Skin epidermis (tissue), 12 donors: ENCODE data around the gene LPP.

ENCODE experiments used
- H3K27ac ChIP-seq, 21 experiments: fragments of 200-600 bp; sonication (generic) in 11 of 21; one replicate each; pipeline ENCODE4 v1.5.0; 2020; ENCODE audit warnings: mild to moderate bottlenecking in 3 of 21, inconsistent platforms in 2 of 21, moderate library complexity in 2 of 21
- H3K4me3 ChIP-seq, 7 experiments: fragments of 200-600 bp; sonication (generic) in 2 of 7; one replicate each; pipeline ENCODE4 v1.5.0; 2020; ENCODE audit warnings: inconsistent platforms in 2 of 7, mild to moderate bottlenecking in 2 of 7, moderate library complexity in 1 of 7

The LPP gene

DNA sequence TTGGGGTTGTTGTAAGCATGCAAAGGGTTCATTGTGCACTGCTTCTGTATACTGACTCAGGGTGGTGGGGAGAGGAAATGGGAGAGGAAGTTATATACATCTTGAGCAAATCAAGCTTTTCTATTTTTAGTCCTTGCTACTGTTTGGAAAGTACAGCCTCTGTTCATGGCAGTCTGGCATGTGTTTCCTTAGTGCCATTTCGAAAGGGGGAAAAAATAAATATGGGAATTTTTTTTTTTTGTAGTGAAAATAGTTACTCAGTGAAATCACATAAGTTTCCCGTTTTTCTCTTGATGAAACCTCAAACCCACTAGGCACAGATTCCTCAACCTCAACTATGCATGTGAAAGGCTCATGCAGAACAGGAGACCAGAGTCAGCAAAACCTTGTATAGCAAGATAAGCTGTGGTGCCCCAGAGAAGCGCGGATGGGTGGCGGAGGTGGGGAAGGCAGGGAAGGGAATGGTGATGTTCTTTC, 353.3 kb downstream of the LPP start:
- no peak overlapping the region for H3K4me3 ChIP-seq
- H3K27ac ChIP-seq: peak overlapping the region in 4 of 21 experiments; percentile 30 to 38 (median 32)

DNA sequence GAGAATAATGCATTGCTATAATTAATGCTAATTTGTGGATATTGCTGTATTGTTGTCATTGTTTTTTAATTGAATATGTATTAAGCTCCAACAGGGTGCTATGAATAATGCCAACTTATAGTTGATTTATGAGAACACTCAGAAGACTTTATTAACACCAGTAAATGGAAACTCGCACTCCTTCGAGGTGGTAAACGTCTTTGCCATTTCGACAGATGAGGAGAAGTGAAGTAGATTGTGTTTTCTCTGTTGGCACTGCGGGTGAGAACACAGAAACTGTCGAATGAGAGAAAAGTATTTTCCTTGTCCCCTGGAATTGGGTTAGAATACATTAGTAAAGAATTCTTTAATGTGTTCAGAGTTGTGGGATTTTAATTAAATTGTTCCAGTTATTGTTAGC, 354.5 kb downstream of the LPP start:
- H3K27ac ChIP-seq: no peak overlapping the region
- no peak overlapping the region for H3K4me3 ChIP-seq

DNA sequence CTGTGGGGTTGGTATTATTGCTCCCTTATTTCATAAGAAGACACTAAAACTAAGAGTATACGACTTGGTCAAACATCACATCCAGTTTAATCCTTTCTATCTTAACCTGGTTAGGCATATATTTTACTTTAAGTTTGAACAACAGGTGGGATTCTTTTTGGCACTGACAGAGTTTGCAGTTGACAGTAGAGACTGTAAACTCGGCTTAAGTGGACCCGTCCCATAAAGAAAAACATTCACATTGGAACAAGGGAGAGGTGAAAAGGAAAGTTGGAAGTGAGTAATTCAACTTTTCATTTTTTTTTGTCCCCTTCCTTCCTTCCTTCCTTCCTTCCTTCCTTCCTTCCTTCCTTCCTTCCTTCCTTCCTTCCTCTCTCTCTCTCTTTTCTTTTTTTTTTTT, 355.4 kb downstream of the LPP start:
- Histone ChIP-seq H3K4me3 (no peak overlapping the region), H3K27ac (no peak overlapping the region)

DNA sequence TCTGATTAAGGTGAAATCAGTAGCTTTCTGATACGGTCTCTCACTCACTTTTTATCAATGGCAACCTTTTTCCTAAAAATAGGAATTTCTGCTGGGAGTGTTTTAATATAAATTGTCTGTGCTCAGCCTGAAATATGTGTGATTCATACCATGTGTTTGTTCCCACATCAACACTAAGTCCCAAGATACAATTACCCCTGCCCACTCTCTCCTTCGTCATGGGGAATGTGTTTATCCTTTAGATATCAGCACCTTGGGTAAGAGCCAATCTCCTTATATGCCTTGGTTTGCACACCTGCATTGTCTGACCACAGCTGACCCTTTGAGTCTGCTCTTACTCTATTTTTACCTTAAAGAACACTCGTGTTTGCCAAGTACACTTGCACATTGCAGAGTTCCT, 356.4 kb downstream of the LPP start:
- no peak overlapping the region for H3K4me3 ChIP-seq
- H3K27ac ChIP-seq: no peak overlapping the region

DNA sequence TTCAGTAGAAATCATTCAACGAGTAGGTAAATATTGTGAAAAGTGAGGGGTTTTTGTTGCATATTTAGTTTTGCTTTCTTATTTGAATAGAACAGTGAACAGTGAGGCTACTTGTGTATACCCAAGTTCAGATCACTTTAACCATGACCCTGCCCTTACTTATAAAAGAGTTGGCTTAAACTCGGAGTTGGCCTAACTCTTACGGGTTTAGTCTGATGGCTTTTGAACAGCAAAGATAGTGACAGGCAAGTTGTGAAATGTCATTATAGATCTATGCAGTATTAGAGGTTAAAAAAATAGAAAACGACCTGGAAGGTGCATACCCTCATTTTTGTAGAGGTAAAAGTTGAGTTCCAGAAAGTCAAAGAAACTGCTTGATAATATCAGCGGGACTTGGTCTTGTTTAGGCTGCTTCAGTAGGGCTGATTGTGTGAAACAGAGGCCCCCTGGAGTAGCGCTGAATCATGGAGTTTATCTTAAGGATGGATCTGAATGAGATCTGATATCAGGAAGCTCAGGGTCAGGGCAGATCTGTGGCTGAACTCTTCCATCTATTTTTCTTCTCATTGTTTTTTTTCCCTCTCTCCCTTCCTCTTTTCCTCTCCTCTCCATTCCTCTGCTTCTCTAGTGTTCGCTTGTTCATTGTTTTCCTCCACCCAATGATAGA, 359.8 kb downstream of the LPP start:
- Histone ChIP-seq H3K4me3 (no peak overlapping the region), H3K27ac (no peak overlapping the region)

DNA sequence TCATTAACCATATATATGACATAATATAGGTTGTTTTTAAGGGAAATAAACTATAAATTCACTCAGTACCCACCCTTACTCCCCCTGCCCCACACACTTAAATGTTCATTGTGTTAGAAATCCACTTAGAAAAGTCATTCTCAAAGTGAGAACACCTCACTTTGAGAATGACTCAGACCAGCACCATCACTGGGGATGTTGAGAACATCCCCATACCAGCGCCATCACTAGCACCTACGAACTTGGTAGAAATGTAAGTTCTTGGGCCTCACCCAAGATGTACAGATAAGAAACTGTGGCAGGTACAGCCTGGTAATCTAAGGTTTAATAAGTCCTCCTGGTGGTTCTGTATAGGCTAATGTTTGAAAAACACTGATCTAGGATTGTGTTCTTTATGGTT, 362.6 kb downstream of the LPP start:
- H3K4me3 ChIP-seq: no peak overlapping the region
- no peak overlapping the region for H3K27ac ChIP-seq

DNA sequence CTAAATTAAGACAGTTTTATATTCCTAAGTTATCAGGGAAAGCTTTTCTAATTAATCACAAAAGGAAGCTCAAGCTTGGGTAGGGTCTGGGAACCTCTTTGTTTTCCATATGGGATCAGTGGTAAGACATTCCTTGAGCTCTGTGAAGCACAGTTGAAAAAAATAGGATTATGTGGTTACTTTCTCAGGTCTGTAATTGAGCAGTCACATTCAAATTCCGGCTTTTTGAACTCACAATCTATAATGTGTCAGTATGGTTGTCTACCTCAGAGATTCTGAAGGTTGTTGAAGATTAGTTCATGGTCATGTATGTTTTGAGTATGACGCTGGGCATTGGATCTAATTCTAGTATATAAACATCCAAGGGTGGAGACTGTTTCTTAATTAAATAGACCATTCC, 364.5 kb downstream of the LPP start:
- no peak overlapping the region for H3K4me3 ChIP-seq
- H3K27ac ChIP-seq: no peak overlapping the region

DNA sequence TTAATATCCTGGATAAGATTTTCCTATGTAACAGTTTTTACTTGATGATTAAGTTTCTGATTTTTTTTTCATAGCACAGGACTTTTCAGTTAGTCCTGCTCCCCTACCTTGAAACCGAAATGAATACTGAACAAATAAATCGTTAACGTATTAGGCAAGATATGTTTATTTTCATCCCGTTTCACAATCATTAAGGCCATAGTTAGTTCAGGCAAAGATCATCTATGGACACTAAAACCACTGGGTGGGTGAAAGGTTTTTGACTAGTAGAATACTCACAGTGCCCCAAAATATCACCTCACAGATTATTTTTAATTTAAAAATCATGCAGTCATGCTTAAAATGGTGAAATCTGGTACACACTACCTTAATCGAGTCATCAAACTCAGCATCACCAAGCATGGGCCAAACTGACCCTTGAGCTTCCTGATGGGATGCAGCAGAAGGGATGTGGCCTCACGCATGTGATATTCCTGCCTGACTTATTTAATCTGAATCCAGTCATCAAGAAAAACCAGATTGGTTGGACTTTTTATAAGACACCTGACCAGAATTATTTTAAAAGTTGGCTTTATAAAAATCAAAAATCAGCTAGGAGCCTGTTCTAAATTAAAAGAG, 365.0 kb downstream of the LPP start:
- no peak overlapping the region for H3K27ac ChIP-seq
- H3K4me3 ChIP-seq: no peak overlapping the region

DNA sequence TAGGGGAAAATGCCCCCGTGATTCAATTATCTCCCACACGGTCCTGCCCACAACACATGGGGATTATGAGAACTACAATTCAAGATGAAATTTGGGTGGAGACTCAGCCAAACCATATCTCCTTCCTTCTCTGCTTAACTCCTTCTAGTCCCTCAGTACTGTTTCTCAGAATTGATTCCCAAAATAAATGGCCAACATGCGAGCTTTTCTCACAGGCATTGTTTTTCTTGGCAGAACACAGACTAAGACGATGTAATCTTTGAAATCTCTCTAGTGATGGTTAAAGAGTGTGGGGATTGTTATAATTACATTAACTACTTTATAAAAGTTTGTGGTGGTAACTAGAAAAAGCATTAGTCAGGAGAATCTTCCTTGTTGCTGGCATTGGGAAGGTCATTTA, 366.5 kb downstream of the LPP start:
- Histone ChIP-seq H3K4me3 (no peak overlapping the region), H3K27ac (no peak overlapping the region)

DNA sequence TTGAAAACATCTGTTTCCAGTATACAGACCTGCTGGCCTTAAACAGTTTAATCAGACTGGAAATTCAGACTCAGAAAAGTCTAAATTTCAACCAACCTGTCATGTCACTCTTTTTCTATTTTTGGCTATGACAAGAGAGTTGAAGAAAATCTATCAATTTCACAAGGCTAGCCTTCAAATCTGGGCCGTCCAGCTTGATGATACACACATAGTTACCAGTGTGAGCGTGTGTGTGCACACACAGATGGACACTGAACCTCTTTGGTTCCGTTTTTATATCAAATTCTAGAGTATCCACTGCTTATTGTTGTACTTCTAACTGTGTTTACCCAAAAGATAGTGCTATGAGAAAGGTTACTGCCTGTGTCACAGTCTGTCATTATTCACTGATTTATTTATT, 368.2 kb downstream of the LPP start:
- Histone ChIP-seq H3K4me3 (no peak overlapping the region), H3K27ac (no peak overlapping the region)

DNA sequence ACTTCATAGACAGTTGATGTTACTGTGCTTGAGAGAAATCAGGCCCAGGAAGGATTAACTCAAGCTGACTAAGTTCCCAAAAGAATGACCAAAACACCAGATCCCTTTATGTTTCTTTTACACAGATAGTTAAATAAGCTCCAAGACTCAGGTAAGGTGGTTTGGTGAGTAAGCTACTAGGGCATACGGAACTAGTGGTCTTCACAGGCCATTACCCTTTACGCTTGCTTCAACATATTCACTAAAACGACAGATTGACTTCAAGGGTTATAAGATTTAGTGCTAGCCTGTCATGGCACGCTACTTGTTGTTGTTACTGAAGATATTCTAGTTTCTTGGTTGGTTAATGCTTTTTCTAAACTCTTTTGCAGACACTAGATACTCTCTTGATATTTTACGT, 369.3 kb downstream of the LPP start:
- Histone ChIP-seq H3K27ac (no peak overlapping the region), H3K4me3 (no peak overlapping the region)

DNA sequence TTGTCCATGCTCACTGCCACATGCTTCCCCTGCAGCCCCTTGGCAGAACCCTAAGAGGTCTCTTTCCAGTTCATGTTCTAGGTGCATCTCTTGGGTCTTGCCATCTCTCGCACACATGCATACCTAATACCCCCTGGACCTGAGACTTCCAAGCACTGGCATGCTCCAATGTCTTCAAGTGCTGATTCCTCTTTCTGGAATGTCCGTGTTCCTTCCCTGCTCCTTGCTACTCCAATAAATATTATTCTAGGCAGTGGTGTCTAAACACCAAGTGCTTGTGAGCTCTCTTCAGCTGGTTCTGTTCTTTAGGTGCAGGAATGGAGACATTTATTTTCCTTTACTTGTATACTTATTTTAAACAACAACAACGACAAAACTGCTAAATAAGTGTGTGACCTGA, 370.1 kb downstream of the LPP start:
- H3K27ac ChIP-seq: no peak overlapping the region
- H3K4me3 ChIP-seq: no peak overlapping the region

DNA sequence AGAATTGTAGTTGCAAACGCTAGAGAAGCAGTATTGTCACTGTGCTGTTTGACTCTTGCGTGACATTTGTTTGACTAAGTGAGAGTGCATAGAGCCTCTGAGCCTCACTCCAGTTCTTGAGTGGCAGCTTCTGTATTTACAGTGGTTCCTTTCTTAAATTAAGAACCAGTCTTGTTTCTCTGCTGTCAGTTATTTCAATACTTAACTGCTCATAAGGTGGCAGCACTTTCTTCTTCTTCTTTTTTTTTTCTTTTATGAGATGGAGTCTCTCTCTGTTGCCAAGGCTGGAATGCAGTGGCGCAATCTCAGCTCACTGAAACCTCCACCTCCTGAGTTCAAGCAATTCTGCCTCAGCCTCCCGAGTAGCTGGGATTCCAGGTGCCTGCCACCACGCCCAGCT, 372.1 kb downstream of the LPP start:
- Histone ChIP-seq H3K4me3 (no peak overlapping the region), H3K27ac (no peak overlapping the region)

DNA sequence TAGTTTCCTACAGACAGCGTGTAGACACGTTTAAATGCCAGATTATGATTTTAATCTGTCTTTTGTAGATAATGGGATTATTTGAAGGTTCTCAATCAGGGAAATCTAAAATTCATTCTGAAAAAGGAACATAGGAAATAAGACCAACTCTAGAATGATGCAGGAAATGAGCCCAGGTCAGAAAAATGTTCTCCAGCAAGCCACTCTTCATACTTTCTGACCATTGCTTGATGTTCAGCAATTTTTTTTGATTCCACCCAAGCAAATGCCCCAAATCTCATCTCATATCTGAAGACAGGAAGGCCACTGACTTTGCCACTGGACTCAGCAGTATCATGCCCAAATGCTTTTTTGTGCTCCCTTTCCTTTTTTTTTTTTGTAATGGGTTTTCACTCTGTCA, 373.4 kb downstream of the LPP start:
- no peak overlapping the region for H3K4me3 ChIP-seq

DNA sequence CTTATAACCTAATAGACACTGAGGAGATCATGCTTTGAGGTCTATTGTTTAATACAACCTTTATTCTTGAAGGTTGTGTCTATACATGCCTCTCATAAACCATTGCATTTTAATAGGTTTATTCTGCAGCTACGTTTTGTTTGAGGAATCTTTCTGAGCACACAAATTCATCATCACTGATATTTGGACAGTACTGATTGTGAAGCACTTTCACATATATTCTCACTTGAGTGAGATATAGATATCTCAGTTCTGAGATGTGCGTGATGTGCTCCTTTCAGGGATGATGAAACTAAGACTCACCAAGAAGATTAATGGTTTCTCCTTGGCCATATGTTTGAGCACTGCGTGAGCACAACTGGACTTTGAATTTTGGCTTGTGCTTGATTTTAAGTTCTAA, 374.4 kb downstream of the LPP start:
- Histone ChIP-seq H3K27ac (no peak overlapping the region), H3K4me3 (no peak overlapping the region)

More for the DNA sequence above, 373.4 kb downstream of the LPP start:
- no peak overlapping the region for H3K27ac ChIP-seq

DNA sequence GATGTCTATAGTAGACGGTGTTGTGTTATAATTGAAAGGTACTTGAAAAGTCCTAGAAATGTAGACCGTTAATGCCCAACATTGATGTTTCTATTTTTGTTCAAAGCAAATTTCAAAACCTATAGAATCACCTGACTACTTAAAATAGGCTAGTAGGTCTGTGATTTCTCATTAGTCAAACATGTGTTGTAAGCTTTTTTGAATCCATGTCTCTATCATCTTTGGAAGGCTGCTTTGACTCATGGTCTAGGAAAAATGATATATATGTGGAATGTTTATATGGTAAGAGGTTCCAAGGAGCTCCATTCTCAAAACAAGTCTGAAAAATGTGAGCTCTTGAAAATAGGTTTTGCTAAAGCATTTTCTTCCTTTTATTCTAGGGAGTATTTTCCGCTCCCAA, 375.3 kb downstream of the LPP start:
- no peak overlapping the region for H3K4me3 ChIP-seq
- H3K27ac ChIP-seq: no peak overlapping the region

DNA sequence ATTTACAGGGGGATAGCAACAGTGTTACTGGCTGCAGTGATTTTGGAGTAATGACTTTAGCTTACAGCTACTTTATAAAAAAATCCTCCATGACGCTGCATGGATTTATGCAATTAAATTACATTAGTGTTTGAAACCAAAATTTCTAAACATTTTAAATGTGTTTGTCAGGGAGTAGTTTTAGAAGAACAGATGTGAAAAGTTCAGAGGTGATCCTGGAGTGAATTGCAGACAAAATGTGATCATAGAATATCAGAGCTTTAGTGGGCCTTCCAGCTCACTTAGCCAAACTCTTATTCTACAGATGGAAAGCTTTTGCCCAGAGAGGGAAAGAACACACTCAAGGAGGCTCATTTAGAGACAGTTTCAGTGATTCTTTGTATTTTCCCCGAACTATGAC, 376.3 kb downstream of the LPP start:
- H3K27ac ChIP-seq: no peak overlapping the region

DNA sequence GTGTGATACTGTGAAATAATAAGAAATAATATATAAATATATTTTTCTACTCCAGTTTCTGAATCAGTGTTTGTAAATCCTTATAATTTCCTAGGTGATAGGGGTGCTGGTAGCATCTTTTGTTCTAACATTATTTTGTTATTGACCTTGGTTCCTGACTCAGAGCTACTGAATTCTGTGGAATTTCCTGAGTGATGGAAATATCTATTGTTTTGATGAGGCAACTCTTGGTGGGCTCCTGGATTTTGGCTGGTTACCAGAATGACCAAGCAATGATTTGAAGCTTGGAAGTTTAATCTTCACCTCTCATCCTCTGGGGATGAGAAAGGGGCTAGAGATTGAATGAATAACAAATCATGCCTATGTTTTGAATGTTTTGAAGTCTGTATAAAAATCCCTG, 377.3 kb downstream of the LPP start:
- Histone ChIP-seq H3K4me3 (no peak overlapping the region), H3K27ac (no peak overlapping the region)

More for the DNA sequence above, 376.3 kb downstream of the LPP start:
- H3K4me3 ChIP-seq: no peak overlapping the region

DNA sequence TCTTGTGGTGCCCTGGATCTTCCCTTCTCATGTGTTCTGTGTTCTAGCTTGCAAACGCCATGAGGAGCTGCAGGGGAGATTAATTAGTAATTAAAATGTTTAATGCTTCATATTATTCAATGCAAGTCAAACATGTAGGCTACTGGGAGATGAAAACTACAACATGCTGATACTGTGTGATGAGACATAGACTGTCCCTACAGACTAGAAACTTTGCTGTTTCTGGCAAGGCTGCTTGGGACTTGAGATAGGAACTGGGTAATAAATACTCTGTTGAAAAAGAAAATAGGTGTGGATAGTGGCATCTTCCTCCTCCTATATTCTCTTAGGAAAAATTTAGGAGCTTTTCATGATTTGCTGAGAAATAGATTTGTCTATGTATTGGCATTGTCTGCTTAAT, 379.2 kb downstream of the LPP start:
- Histone ChIP-seq H3K27ac (no peak overlapping the region), H3K4me3 (no peak overlapping the region)

DNA sequence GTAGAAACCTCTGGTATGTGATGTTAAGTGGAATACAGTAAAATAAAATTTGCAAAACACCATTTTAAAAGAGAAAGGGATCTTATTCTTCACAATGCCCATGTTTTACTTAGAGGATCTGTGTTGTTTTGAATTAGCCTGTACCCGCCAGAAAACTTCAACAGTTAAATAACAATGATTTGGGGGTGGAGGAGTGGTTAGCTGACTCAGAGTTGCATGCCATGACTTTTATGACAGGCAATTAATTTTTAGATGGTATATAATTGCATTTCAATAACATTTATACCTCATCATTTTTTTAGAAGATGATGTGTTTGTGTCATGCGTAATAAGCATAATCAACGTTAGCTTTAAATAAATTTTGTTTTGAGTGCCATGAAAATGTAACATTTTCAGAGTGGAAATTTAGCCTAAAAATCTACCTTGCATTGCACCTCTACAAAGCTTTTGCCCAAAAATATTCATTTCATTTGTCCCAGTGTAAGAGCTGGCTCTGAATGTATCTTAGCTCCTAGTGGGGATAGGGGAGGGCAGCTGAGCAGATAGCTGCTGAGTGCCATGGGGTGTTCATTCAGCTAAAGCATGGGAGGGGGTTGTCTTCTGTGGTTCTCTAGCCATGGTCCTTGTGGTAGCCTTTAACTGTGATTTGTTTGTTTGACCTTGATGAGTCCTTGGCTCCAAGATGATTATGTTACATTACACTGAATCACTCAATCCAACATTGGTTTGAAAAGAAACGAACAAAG, 379.8 kb downstream of the LPP start:
- H3K27ac ChIP-seq: peak overlapping the region in 1 of 21 experiments; percentile 14
- no peak overlapping the region for H3K4me3 ChIP-seq

DNA sequence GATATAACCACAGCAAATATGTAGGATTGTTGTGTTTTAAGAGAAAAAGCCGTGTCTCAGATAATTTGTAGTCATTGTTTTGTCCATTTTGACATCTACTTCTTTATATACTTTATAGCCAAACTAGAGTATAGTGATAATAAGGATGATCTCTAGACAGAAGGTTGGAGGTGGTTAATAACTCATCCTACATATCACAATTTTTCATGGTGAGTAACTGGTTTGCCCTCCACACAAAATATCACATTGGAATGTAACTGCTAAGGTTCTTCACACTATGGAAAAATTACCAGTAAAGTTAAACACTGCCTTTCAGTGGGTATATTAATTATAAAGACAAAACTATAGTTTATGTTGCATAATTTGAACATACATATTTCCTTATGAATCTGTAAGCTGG, 380.7 kb downstream of the LPP start:
- H3K27ac ChIP-seq: no peak overlapping the region
- H3K4me3 ChIP-seq: no peak overlapping the region
